Hepatocyte (in vitro differentiated cells): ENCODE results near the gene TRPC4AP. TPM values are rescaled to one million over a fixed set of nuclear protein-coding genes. Genes with fewer than 3 reads are reported as not detected.

Experiments used
- DNase-seq: peaks from one replicate; pipeline ENCODE4 v3.0.0-alpha.2; 2016; ENCODE audit warnings: low spot score
- H2AFZ ChIP-seq: fragments of 200-600 bp; sonication (generic); 2 replicates; pipeline ENCODE4 v1.6.0; 2016; ENCODE audit warnings: antibody characterized with exemption, mild to moderate bottlenecking
- H3K27ac ChIP-seq: fragments of 200-600 bp; sonication (generic); 2 replicates; pipeline ENCODE4 v1.5.1; 2016; ENCODE audit warnings: mild to moderate bottlenecking
- H3K27me3 ChIP-seq: fragments of 200-600 bp; sonication (generic); 2 replicates; pipeline ENCODE4 v1.6.1; 2016
- H3K36me3 ChIP-seq: fragments of 200-600 bp; sonication (generic); replicated peaks from 2 replicates; pipeline ENCODE4 v1.5.1; 2016; ENCODE audit warnings: low read depth; ENCODE audit not compliant: insufficient read depth
- H3K4me1 ChIP-seq: fragments of 200-600 bp; sonication (generic); 2 replicates; pipeline ENCODE4 v1.5.1; 2016; ENCODE audit warnings: mild to moderate bottlenecking, moderate library complexity; ENCODE audit not compliant: insufficient read depth
- H3K4me2 ChIP-seq: fragments of 200-600 bp; sonication (generic); 2 replicates; pipeline ENCODE4 v1.6.0; 2016
- H3K4me3 ChIP-seq: fragments of 200-600 bp; sonication (generic); 2 replicates; pipeline ENCODE4 v1.5.1; 2016; ENCODE audit warnings: mild to moderate bottlenecking
- H3K79me2 ChIP-seq: fragments of 200-600 bp; sonication (generic); 2 replicates; pipeline ENCODE4 v1.6.0; 2017; ENCODE audit warnings: mild to moderate bottlenecking
- H3K9me2 ChIP-seq: fragments of 200-600 bp; sonication (generic); replicated peaks from 2 replicates; pipeline ENCODE4 v1.6.0; 2017; ENCODE audit warnings: mild to moderate bottlenecking; ENCODE audit not compliant: insufficient read depth
- H3K9me3 ChIP-seq: fragments of 200-600 bp; sonication (generic); 2 replicates; pipeline ENCODE4 v1.5.1; 2016; ENCODE audit warnings: low read depth, mild to moderate bottlenecking
- H4K20me1 ChIP-seq: fragments of 200-600 bp; sonication (generic); 2 replicates; pipeline ENCODE4 v1.6.0; 2016; ENCODE audit warnings: mild to moderate bottlenecking; ENCODE audit not compliant: insufficient read depth, poor library complexity, severe bottlenecking
- EZH2 ChIP-seq: fragments of 200-600 bp; sonication (generic); IDR thresholded peaks from 2 replicates; pipeline ENCODE4 v1.6.1; 2016; ENCODE audit warnings: antibody characterized with exemption, mild to moderate bottlenecking, borderline replicate concordance
- EZH2phosphoT487 ChIP-seq: fragments of 200-600 bp; sonication (generic); IDR thresholded peaks from one replicate; pipeline ENCODE4 v1.6.1; 2018; ENCODE audit warnings: antibody characterized with exemption, mild to moderate bottlenecking, low read depth, moderate library complexity; ENCODE audit not compliant: unreplicated experiment, severe bottlenecking
- WGBS: methylation state at CpG from one replicate; pipeline ENCODE4 v1.1.6; 2016; ENCODE audit warnings: low lambda C conversion rate; ENCODE audit errors: missing lambda C conversion rate; 5-methylcytosine and 5-hydroxymethylcytosine counted together
- polyA plus RNA-seq: library from polyadenylated mRNA; unstranded; fragments of >200 nt; fragmentation: Nextera tagmentation; extraction: Ambion mirVana; gene quantifications from 2 replicates; pipeline ENCODE4 v1.2.1, GENCODE V29; 2016
- total RNA-seq: library from RNA; depleted of rRNA; stranded (reverse); fragments of >200 nt; gene quantifications from 2 replicates; pipeline ENCODE4 v1.2.3, GENCODE V29; 2014
- TF ChIP-seq, protein P1 (sequence below): fragments of 200-600 bp; sonication (generic); IDR thresholded peaks from 2 replicates; pipeline ENCODE4 v1.5.1; 2016; ENCODE audit warnings: antibody characterized with exemption, mild to moderate bottlenecking; ENCODE audit not compliant: poor library complexity

TRPC4AP gene
- total and polyA plus RNA-seq, 2 experiments from 2014 or later, result 88.6 to 94.9 TPM

- Histone ChIP-seq H3K79me2 (peaks cover 94% of the 10 kb centered on the region), H3K27ac (no peak overlapping the region), H3K9me3 (no peaks in the 10 kb centered on the region), H3K9me2 (no peaks in the 10 kb centered on the region), H3K4me1 (peaks cover 14% of the 10 kb centered on the region), H3K4me3 (no peak overlapping the region), H3K27me3 (no peaks in the 10 kb centered on the region), H2AFZ (no peak overlapping the region), H3K4me2 (no peak overlapping the region), H4K20me1 (peaks cover 82% of the 10 kb centered on the region), H3K36me3 (no peaks in the 10 kb centered on the region)
- TF ChIP-seq, protein P1, sequence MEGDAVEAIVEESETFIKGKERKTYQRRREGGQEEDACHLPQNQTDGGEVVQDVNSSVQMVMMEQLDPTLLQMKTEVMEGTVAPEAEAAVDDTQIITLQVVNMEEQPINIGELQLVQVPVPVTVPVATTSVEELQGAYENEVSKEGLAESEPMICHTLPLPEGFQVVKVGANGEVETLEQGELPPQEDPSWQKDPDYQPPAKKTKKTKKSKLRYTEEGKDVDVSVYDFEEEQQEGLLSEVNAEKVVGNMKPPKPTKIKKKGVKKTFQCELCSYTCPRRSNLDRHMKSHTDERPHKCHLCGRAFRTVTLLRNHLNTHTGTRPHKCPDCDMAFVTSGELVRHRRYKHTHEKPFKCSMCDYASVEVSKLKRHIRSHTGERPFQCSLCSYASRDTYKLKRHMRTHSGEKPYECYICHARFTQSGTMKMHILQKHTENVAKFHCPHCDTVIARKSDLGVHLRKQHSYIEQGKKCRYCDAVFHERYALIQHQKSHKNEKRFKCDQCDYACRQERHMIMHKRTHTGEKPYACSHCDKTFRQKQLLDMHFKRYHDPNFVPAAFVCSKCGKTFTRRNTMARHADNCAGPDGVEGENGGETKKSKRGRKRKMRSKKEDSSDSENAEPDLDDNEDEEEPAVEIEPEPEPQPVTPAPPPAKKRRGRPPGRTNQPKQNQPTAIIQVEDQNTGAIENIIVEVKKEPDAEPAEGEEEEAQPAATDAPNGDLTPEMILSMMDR, result no peak
- TF ChIP-seq EZH2phosphoT487, result no peak
- no peak for TF ChIP-seq EZH2
- WGBS, result 84% methylated on average over 5 of the region's 5 CpGs
- no peak for DNase-seq
Measured at GRCh38 chr20:35087791-35088190, 4.8 kb downstream of the TRPC4AP start.

DNA sequence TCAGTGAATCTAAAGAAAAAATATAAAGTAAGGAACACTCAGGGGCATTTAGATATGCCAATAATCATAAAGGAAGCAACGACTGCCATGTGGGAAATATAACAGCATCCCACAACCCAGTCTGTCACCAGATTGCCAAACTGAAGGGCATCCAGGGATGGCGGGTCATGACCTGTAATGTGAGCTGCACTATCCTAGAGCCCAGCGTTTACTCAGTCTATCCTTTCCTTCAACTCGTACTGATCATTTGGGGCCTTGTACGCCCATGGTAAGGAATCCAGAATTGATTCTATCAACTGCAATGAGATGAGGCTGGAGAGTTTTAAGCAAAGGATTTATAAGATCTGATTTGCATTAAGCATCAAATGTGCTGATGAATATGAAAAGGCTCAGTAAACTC lies 5.3 kb downstream of the TRPC4AP start:
- Histone ChIP-seq H3K36me3 (no peaks in the 10 kb centered on the region), H3K27me3 (no peaks in the 10 kb centered on the region), H3K4me2 (no peak overlapping the region), H3K9me3 (no peaks in the 10 kb centered on the region), H3K27ac (no peak overlapping the region), H2AFZ (no peak overlapping the region), H3K79me2 (peaks cover 97% of the 10 kb centered on the region), H4K20me1 (peaks cover 86% of the 10 kb centered on the region), H3K9me2 (no peaks in the 10 kb centered on the region), H3K4me3 (no peak overlapping the region), H3K4me1 (peaks cover 14% of the 10 kb centered on the region)
- no peak for DNase-seq
- 83% methylated on average over 5 of the region's 5 CpGs for WGBS
- TF ChIP-seq EZH2 (no peak), EZH2phosphoT487 (no peak)
- TF ChIP-seq, protein P1, result no peak

DNA sequence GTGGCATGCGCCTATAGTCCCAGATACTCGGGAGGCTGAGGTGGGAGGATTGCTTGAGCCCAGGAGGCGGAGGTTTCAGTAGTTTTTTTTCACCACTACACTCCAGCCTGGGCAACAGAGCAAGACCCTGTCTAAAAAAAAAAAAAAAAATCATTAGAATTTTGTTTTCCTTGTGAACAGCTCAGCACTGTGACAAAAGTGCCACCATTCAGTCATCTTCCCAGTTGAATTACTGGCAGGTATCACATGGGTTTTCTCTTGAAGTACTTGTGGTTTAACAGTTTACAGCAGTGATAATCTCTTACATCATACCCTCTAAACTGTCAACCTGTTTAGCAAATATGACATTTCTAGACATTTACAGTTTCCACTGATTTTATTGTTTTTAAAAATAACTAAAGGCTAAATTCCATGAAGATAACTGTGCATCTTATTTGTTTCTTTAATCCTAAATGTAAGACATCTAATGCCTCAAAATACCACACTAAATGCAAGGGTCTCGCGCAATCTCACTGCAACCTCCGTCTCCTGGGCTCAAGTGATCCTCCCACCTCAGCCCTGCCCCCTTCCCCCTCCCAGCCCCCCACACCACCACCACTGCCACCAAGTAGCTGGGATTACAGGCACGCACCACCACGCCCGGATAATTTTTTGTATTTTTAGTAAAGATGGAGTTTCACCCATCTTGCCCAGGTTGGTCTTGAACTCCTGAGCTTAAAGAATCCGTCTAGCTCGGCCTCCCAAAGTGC lies 7.0 kb downstream of the TRPC4AP start:
- Histone ChIP-seq H2AFZ (no peak overlapping the region), H3K79me2 (peaks cover 97% of the 10 kb centered on the region), H3K9me2 (no peaks in the 10 kb centered on the region), H3K4me3 (no peak overlapping the region), H3K27ac (no peak overlapping the region), H3K4me2 (no peak overlapping the region), H4K20me1 (peaks cover 94% of the 10 kb centered on the region), H3K36me3 (no peaks in the 10 kb centered on the region), H3K4me1 (peaks cover 6% of the 10 kb centered on the region), H3K9me3 (no peaks in the 10 kb centered on the region), H3K27me3 (no peaks in the 10 kb centered on the region)
- 98% methylated on average over 11 of the region's 11 CpGs for WGBS
- DNase-seq, result no peak
- TF ChIP-seq, protein P1, result no peak
- TF ChIP-seq EZH2 (no peak), EZH2phosphoT487 (no peak)
